Stomach (tissue), 9 donors: Measurements from ENCODE around the gene PTPN4. TPM values are rescaled to one million over a fixed set of nuclear protein-coding genes. Genes with fewer than 3 reads are reported as not detected.

ENCODE experiments used
- DNase-seq, 2 donors: peaks; one replicate each; pipeline versions ENCODE4 v3.0.0 to v3.0.0-alpha.2; 2013 to 2019
- H3K27ac ChIP-seq, 5 donors: fragments of 200-600 bp in 4 of 5; sonication (generic) in 4 of 5; one replicate each; pipeline ENCODE4 v1.5.1; 2013 to 2019; ENCODE audit warnings: mild to moderate bottlenecking in 1 of 5, moderate library complexity in 1 of 5
- H3K27me3 ChIP-seq, 3 donors: fragments of 200-600 bp; sonication (generic); one replicate each; pipeline ENCODE4 v1.5.1; 2017 to 2019; ENCODE audit warnings: mixed run types in 1 of 3
- H3K36me3 ChIP-seq, 4 donors: fragments of 200-600 bp; sonication (generic); 1 replicate in 3 of 4; 2 replicates in 1 of 4; pipeline ENCODE4 v1.5.1; 2016 to 2019
- H3K4me1 ChIP-seq, 4 donors: fragments of 200-600 bp; sonication (generic); one replicate each; pipeline ENCODE4 v1.5.1; 2016 to 2019
- H3K4me3 ChIP-seq, 4 donors: fragments of 200-600 bp; sonication (generic) in 3 of 4; one replicate each; pipeline ENCODE4 v1.5.1; 2016 to 2019; ENCODE audit warnings: mild to moderate bottlenecking in 1 of 4
- H3K9me3 ChIP-seq, 4 donors: fragments of 200-600 bp; sonication (generic); one replicate each; pipeline ENCODE4 v1.5.1; 2016 to 2019
- CTCF ChIP-seq, 7 experiments: fragments of 450-650 bp in 4 of 7; fragments of 200-600 bp in 3 of 7; sonication (generic) in 3 of 7; IDR thresholded peaks; one replicate each; pipeline ENCODE4 v1.5.1; 2016 to 2019; ENCODE audit warnings: antibody characterized with exemption in 7 of 7, control low read depth in 2 of 7, mild to moderate bottlenecking in 1 of 7
- EP300 ChIP-seq: sonication (generic); formaldehyde crosslinking; IDR thresholded peaks from one replicate; pipeline ENCODE4 v1.6.1; 2017; ENCODE audit warnings: antibody characterized with exemption
- POLR2A ChIP-seq, 4 donors: fragments of 450-650 bp; IDR thresholded peaks; one replicate each; pipeline ENCODE4 v1.6.1; 2016; ENCODE audit warnings: antibody characterized with exemption in 4 of 4, control low read depth in 2 of 4, mild to moderate bottlenecking in 1 of 4, moderate library complexity in 1 of 4
- POLR2AphosphoS5 ChIP-seq, 3 donors: sonication (generic); formaldehyde crosslinking; IDR thresholded peaks; one replicate each; pipeline ENCODE4 v1.6.1; 2016; ENCODE audit warnings: antibody characterized with exemption in 3 of 3
- WGBS, 5 donors: extraction: QIAGEN DNeasy Blood & Tissue Kit in 3 of 5; methylation state at CpG; one replicate each; pipeline versions ENCODE4 v1.1.5 to v1.1.7; 2013 to 2018; 5-methylcytosine and 5-hydroxymethylcytosine counted together
- intact Hi-C: fragments of 100-400 bp; cut with DNase I; formaldehyde crosslinking; loops from one replicate; pipeline ENCODE4 v1.15.1; 2023; ENCODE audit warnings: low total_unique reads
- polyA plus RNA-seq, 3 donors: library from polyadenylated mRNA; stranded (reverse); fragments of 200-250 nt; gene quantifications; one replicate each; pipeline ENCODE4 v1.2.3, GENCODE V29; 2013
- total RNA-seq, 5 donors: library from RNA; depleted of rRNA; stranded (reverse); fragments of >200 nt; gene quantifications; one replicate each; pipeline versions ENCODE4 v1.1.0 to v1.2.3, GENCODE V29; 2014 to 2016
- donor health status: healthy with polysubstance abuse.
- donor health status: Bipolar disorder and iron deficiency.
- donor health status: healthy.

PTPN4 gene
- total and polyA plus RNA-seq, 8 donors: 2.9 to 450 (median 18.8) TPM

DNA sequence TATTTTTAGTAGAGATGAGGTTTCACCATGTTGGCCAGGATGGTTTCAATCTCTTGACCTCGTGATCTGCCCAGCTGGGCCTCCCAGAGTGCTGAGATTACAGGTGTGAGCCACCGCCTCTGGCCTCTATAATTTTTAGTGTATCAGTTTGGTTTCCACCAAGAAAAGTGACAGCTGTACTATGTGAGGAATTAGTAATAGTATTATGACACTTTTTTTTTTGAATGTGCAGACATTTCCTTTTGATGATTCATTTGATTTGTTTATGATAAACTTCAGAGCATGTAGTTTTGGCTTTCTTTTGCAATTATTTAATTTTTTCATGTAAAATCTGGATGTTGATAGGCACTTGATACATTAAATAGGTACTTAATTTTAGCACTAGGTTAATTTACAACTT, 61.5 kb downstream of the PTPN4 start:
- DNase-seq: no peak
- Histone ChIP-seq H3K36me3 (no peaks in the 10 kb centered on the region), H3K27me3 (no peaks in the 10 kb centered on the region), H3K27ac (no peak overlapping the region), H3K4me1 (peaks cover 0 to 4% (median 0%) of the 10 kb centered on the region in 4 donors), H3K4me3 (no peak overlapping the region), H3K9me3 (no peaks in the 10 kb centered on the region)
- 84 to 95% (median 88%) methylated on average over 2 of the region's 2 CpGs for WGBS, 5 donors
- TF ChIP-seq POLR2AphosphoS5 (IDR thresholded peaks at IDR 0.05) (no peak), POLR2A (IDR thresholded peaks at IDR 0.05) (no peak), CTCF (IDR thresholded peaks at IDR 0.05) (no peak), EP300 (no peak)
- intact Hi-C loops: loop anchor here (10.0 kb wide), 1 partner anchor 66 kb away; the partner anchor contains the start of gene PTPN4

DNA sequence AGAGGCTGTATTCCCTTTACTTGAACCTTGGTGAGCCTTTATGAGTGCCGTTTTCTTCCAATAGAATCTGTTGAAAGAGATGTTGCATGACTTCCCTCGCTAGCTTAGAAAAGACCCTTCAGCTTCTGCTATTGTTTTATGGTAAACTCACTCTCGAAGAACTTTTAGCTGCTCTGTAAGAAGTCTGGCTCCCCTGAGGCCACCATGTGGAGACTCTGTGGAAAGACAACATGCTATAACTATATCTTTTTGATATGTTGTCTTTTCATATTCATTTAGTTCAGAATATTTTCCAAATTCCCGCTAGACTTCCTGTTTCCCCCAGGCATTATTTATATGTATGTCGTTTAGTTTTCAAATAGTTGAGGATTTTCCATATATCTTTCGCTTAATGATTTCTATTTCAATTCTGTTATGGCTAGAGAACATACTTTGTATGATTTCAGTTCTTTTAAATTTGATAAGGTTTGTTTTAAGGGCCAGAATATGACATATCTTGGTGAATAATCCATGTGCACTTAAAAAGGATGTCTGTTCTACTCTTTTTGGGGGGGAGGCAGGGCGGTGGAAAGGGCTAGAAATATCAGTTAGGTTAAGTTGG, 64.1 kb downstream of the PTPN4 start:
- 47 to 60% (median 59%) methylated on average over 7 of the region's 7 CpGs for WGBS, 5 donors
- H3K27me3 ChIP-seq: no peaks in the 10 kb centered on the region
- no peak overlapping the region for H3K27ac ChIP-seq
- peak in 1 of 2 donors; percentile 57 for DNase-seq
- H3K36me3 ChIP-seq: no peaks in the 10 kb centered on the region
- H3K9me3 ChIP-seq: no peaks in the 10 kb centered on the region
- H3K4me3 ChIP-seq: no peak overlapping the region
- H3K4me1 ChIP-seq: peaks cover 0 to 8% (median 0%) of the 10 kb centered on the region in 4 donors
- TF ChIP-seq POLR2A (IDR thresholded peaks at IDR 0.05) (no peak), EP300 (no peak), CTCF (IDR thresholded peaks at IDR 0.05) (peak in 4 of 7 experiments; percentile 39 to 59 (median 55))
- intact Hi-C loops: loop anchor here (10.0 kb wide), 1 partner anchor 69 kb away; the partner anchor contains the start of gene PTPN4

DNA sequence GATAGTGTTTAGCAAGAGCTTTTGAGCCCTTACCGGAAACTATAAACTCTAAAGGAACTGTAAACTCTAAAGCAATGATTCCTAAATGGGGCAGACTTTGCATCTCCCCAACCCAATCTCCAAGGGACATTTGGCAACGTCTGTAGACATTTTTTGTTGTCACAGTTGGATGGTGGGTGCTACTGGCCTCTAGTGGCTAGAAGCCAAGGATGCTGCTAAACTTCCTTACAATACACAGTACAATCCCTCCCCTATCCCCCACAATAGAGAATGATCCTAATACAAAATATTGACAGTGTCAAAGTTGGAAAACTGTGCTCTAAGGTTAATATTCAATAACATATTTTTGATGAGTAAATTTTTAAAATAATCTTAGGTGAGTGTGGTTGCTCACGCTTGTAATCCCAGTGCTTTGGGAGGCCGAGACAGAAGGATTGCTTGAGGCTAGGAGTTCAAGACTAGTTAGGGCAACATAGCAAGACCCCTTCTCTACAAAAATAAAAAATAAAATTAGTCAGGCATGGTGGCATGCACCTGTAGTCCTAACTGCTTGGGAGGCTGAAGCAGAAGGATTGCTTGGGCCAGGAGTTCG, 66.7 kb downstream of the PTPN4 start:
- Histone ChIP-seq H3K36me3 (peaks cover 0 to 9% (median 2%) of the 10 kb centered on the region in 4 donors), H3K4me1 (peaks cover 0 to 8% (median 0%) of the 10 kb centered on the region in 4 donors), H3K4me3 (no peak overlapping the region), H3K9me3 (peaks cover 0 to 7% (median 3%) of the 10 kb centered on the region in 4 donors), H3K27ac (no peak overlapping the region), H3K27me3 (no peaks in the 10 kb centered on the region)
- 66 to 77% (median 75%) methylated on average over 5 of the region's 5 CpGs for WGBS, 5 donors
- intact Hi-C loops: loop anchor here (10.0 kb wide), 1 partner anchor 72 kb away; the partner anchor contains the start of gene PTPN4
- peak in 4 of 7 experiments; percentile 13 to 24 (median 18) for TF ChIP-seq CTCF (IDR thresholded peaks at IDR 0.05)
- TF ChIP-seq POLR2AphosphoS5 (IDR thresholded peaks at IDR 0.05): no peak
- peak in 1 of 2 donors; percentile 61 for DNase-seq

GRCh38 chr2:119827866-119828507, 68.3 kb downstream of the PTPN4 start:
- intact Hi-C loops: loop anchor here (10.0 kb wide), 1 partner anchor 73 kb away; the partner anchor contains the start of gene PTPN4
- no peak for DNase-seq
- 71 to 80% (median 76%) methylated on average over 5 of the region's 5 CpGs for WGBS, 5 donors
- peaks cover 0 to 7% (median 3%) of the 10 kb centered on the region in 4 donors for H3K9me3 ChIP-seq
- H3K27me3 ChIP-seq: no peaks in the 10 kb centered on the region
- H3K4me3 ChIP-seq: no peak overlapping the region
- H3K4me1 ChIP-seq: peaks cover 0 to 14% (median 3%) of the 10 kb centered on the region in 4 donors
- no peak overlapping the region for H3K27ac ChIP-seq
- no peak for TF ChIP-seq POLR2A (IDR thresholded peaks at IDR 0.05)
- no peak for TF ChIP-seq POLR2AphosphoS5 (IDR thresholded peaks at IDR 0.05)
- TF ChIP-seq CTCF (IDR thresholded peaks at IDR 0.05): no peak
- no peak for TF ChIP-seq EP300
- H3K36me3 ChIP-seq: peaks cover 0 to 9% (median 2%) of the 10 kb centered on the region in 4 donors
